ENCODE results near the gene ADAT1. TPM values are rescaled to one million over a fixed set of nuclear protein-coding genes. Genes with fewer than 3 reads are reported as not detected.

Gene ADAT1
- total RNA-seq, 3 donors from 2014 or later: 30.1 to 74.9 (median 62.3) TPM

DNA sequence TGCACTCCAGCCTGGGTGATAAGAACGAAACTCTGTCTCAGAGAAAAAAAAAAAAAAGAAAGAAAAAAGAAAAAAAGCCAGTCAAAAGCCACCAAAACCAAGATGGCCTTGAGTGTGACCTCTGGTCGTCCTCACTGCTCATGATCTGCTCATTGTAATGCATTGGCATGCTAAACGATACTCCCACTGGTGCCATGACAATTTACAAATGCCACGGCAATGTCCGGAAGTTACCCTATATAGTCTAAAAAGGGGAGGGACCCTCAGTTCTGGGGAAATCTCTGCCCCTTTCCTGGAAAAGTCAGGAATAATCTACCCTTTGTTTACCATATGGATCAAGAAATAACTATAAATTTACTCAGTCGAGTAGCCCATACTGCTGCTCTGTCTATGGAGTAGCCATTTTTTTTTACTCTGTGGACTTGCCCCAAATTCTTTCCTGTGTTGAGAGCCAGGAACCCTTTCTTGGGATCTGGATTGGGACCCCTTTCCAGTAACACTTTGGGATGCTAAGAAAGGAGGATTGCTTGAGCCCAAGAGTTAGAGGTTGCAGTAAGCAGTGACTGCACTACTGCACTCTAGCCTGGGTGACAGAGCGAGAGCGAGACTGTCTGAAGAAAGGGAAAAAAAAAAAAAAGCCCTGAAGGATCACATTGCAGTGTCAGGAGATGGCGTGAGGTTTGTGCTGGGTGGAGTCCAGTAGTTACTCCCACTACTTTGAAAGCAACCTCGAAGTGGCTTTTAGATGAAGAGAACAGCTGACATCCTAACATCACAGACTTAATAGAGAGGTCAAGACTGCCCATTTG, 63.3 kb downstream of the ADAT1 start:
- H3K27me3 ChIP-seq: no peaks in the 10 kb centered on the region
- no peaks in the 10 kb centered on the region for H3K36me3 ChIP-seq
- no peaks in the 10 kb centered on the region for H3K4me1 ChIP-seq
- no peak for DNase-seq (ENCODE audit: low spot score in 2 of 2)
- intact Hi-C loops (cut with DNase I; ENCODE audit: low total_unique reads): no loop called here
- TF ChIP-seq POLR2AphosphoS5 (IDR thresholded peaks at IDR 0.05) (no peak), POLR2A (IDR thresholded peaks at IDR 0.05) (no peak)
- TF ChIP-seq, protein P1, sequence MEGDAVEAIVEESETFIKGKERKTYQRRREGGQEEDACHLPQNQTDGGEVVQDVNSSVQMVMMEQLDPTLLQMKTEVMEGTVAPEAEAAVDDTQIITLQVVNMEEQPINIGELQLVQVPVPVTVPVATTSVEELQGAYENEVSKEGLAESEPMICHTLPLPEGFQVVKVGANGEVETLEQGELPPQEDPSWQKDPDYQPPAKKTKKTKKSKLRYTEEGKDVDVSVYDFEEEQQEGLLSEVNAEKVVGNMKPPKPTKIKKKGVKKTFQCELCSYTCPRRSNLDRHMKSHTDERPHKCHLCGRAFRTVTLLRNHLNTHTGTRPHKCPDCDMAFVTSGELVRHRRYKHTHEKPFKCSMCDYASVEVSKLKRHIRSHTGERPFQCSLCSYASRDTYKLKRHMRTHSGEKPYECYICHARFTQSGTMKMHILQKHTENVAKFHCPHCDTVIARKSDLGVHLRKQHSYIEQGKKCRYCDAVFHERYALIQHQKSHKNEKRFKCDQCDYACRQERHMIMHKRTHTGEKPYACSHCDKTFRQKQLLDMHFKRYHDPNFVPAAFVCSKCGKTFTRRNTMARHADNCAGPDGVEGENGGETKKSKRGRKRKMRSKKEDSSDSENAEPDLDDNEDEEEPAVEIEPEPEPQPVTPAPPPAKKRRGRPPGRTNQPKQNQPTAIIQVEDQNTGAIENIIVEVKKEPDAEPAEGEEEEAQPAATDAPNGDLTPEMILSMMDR (IDR thresholded peaks at IDR 0.05): no peak
- H3K9me3 ChIP-seq: no peaks in the 10 kb centered on the region
- H3K4me3 ChIP-seq: no peak overlapping the region
- H3K27ac ChIP-seq: no peak overlapping the region

- TF ChIP-seq, protein P1 (IDR thresholded peaks at IDR 0.05): no peak
- TF ChIP-seq POLR2A (IDR thresholded peaks at IDR 0.05) (no peak), POLR2AphosphoS5 (IDR thresholded peaks at IDR 0.05) (no peak)
- Histone ChIP-seq H3K4me3 (no peak overlapping the region), H3K27me3 (no peaks in the 10 kb centered on the region), H3K27ac (no peak overlapping the region), H3K4me1 (no peaks in the 10 kb centered on the region), H3K36me3 (no peaks in the 10 kb centered on the region), H3K9me3 (no peaks in the 10 kb centered on the region)
- intact Hi-C loops (cut with DNase I; ENCODE audit: low total_unique reads): no loop called here
- no peak for DNase-seq (ENCODE audit: low spot score in 2 of 2)
These were observed 64.2 kb downstream of the ADAT1 start for GRCh38 chr16:75558846-75559401.

DNA sequence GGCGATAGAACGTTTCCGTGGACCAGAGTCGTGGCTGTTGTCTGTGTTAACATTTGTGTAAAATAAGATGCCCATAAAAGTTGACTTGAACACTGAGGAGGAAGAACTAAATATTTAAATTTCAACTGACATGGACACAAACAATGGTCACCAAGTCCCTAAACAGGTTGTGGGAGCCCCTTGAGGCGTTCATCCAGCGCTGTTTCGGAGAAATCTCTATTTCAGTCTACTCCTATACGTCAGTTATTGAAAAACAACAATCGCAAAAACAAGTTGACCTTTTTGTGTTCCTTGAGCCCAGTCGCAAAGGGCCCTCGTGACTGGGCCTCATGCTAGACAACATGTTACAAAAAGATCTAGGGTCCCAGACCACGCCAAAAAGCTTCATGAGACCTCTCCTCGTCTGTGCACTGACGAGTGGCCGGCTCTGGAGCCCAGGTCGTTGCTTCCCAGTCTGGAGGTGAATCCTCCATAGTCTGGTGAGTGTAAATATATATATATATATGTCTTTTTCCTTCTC, 66.6 kb downstream of the ADAT1 start:
- H3K27ac ChIP-seq: peak overlapping the region; percentile 88 to 90
- no peaks in the 10 kb centered on the region for H3K27me3 ChIP-seq
- H3K36me3 ChIP-seq: no peaks in the 10 kb centered on the region
- intact Hi-C loops (cut with DNase I; ENCODE audit: low total_unique reads): no loop called here
- TF ChIP-seq POLR2AphosphoS5 (IDR thresholded peaks at IDR 0.05) (peak in 1 of 3 donors; percentile 3), POLR2A (IDR thresholded peaks at IDR 0.05) (no peak)
- no peak for DNase-seq (ENCODE audit: low spot score in 2 of 2)
- peak overlapping the region; percentile 67 to 82 (median 81) for H3K4me3 ChIP-seq
- H3K4me1 ChIP-seq: no peaks in the 10 kb centered on the region
- H3K9me3 ChIP-seq: no peaks in the 10 kb centered on the region

DNA sequence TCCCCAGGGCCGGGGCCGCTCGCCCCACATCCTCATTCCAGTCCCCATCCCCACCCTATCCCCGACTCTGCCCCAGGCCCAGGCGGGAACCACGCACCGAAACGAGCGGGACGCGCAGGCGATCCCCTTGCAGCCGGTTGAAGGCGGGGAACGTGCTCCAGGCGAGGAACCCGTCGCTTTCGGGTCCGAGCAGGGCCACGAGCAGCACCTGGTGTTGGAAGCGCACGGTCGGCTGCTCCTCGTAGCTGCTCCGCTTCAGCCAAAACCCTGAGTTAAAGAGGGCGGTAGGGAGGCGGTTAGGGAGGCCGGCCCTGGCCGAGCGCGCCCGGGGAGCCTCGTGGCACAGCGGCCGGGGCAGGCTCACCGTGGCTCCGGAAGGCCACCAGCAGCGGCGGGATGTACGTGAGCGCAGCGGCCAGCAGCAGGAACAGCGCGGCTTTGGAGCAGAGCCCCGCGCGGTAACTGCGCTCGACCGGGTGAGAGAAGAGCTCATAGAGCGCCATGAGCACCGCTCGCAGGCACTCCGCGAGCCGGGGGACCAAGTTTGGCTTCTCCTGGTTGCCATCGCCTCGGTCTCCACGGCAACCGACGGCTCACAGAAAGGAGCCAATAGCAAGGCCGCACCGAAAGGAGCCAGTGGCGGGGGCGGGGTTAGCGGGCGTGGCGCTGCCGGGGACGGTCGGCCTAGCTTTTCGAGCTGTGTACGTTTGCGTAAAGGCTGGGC, 67.2 kb downstream of the ADAT1 start, which contains the start of gene TMEM231:
Gene TMEM231, minus strand, starts transcription at position 546 of the 724 bp plus-strand sequence. Its CDS starts 43 bp downstream, at position 503.
- TF ChIP-seq, protein P1 (IDR thresholded peaks at IDR 0.05): no peak
- TF ChIP-seq POLR2AphosphoS5 (IDR thresholded peaks at IDR 0.05) (peak in 1 of 3 donors; percentile 74), POLR2A (IDR thresholded peaks at IDR 0.05) (peak; percentile 20)
- Histone ChIP-seq H3K9me3 (no peaks in the 10 kb centered on the region), H3K4me1 (no peaks in the 10 kb centered on the region), H3K36me3 (no peaks in the 10 kb centered on the region), H3K27ac (peak within 1 kb of the TSS; percentile 88 to 90), H3K4me3 (peak within 1 kb of the TSS; percentile 67 to 82 (median 81)), H3K27me3 (no peaks in the 10 kb centered on the region)
- intact Hi-C loops (cut with DNase I; ENCODE audit: low total_unique reads): no loop called here
- peak; percentile 96 for DNase-seq (ENCODE audit: low spot score in 2 of 2)

DNA sequence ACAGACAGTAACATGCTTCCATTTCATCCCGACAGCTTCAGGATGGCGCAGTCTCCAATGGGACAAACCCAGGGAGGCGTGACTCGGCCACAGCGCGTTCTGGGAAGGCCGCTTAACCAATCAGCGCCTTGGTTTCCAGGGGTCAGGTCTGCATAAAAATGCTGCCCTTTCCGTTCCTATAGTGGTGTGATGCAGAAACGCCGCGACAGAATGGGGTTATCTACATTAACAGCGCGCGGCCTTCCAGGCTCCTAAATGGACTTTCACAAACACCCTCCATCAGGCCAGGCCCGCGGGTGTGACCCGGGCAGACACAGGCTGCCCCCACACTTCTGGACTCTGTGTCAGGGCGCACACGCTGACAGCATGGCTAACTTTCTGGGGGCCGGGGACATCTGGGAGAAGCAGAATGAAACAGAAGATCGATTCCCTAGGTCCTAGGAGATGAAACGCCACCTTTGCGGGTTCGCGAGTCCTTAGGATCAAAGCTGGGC, 67.8 kb downstream of the ADAT1 start:
- Histone ChIP-seq H3K4me1 (no peaks in the 10 kb centered on the region), H3K36me3 (no peaks in the 10 kb centered on the region), H3K4me3 (peak overlapping the region; percentile 67 to 82 (median 81)), H3K27me3 (no peaks in the 10 kb centered on the region), H3K9me3 (no peaks in the 10 kb centered on the region), H3K27ac (peak overlapping the region; percentile 88 to 90)
- intact Hi-C loops (cut with DNase I; ENCODE audit: low total_unique reads): no loop called here
- DNase-seq (ENCODE audit: low spot score in 2 of 2): peak; percentile 74 to 77
- TF ChIP-seq POLR2A (IDR thresholded peaks at IDR 0.05) (no peak), POLR2AphosphoS5 (IDR thresholded peaks at IDR 0.05) (no peak)
- TF ChIP-seq, protein P1 (IDR thresholded peaks at IDR 0.05): no peak

Measured in breast epithelium (tissue), 4 donors.